IPS-11a (cell line): Measurements from ENCODE around the gene NTNG1.

Experiments
- H3K4me3 ChIP-seq: one replicate; pipeline ENCODE4 v1.5.1; 2013; ENCODE audit warnings: low read depth, low read length, control low read depth

The NTNG1 gene

GRCh38 chr1:107389410-107390396 lies 248.9 kb downstream of the NTNG1 start:
- no peak overlapping the region for H3K4me3 ChIP-seq

DNA sequence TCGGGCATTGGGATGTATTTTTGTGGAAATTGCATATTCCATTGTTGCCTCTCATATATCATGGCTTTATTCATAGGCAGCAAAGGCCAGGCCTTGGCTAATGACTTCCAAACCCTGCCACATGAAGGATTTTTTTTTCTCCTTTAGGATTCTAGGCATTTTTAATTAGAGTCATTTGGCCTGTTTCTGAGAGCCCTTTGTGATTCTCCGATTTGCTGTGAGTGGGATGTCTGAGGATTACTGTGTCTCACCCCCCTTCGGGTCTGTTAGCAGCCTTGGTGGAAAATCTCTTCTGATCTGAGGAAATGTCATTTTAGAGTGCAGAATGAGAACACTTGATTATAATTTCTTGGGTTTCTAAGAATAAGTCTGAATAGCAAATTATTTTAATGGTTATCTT lies 253.5 kb downstream of the NTNG1 start:
- no peak overlapping the region for H3K4me3 ChIP-seq

GRCh38 chr1:107401704-107402103 lies 260.9 kb downstream of the NTNG1 start:
- no peak overlapping the region for H3K4me3 ChIP-seq

GRCh38 chr1:107404756-107405155 lies 263.9 kb downstream of the NTNG1 start:
- H3K4me3 ChIP-seq = no peak overlapping the region

- no peak overlapping the region for H3K4me3 ChIP-seq
Measured at GRCh38 chr1:107405236-107405635, 264.4 kb downstream of the NTNG1 start.

GRCh38 chr1:107407011-107407410 lies 266.2 kb downstream of the NTNG1 start:
- no peak overlapping the region for H3K4me3 ChIP-seq

DNA sequence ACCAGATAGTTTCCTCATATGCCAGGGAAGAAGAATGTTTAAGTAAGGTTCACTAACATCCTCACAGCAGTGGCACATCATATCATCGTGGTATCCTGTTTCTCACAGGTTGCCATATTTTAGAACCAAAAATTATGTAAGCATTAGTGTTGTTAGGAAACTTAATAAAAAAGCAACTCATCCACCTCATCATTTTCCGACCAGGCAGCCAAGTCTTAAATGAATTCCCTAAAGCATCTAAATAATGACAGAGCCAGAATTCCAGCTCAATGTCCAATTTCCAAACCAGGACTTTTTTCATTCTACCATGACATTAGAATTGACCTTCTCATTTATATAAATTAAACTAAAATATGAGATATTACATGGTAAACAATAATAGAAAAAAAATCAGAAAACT lies 272.7 kb downstream of the NTNG1 start:
- H3K4me3 ChIP-seq = no peak overlapping the region

DNA sequence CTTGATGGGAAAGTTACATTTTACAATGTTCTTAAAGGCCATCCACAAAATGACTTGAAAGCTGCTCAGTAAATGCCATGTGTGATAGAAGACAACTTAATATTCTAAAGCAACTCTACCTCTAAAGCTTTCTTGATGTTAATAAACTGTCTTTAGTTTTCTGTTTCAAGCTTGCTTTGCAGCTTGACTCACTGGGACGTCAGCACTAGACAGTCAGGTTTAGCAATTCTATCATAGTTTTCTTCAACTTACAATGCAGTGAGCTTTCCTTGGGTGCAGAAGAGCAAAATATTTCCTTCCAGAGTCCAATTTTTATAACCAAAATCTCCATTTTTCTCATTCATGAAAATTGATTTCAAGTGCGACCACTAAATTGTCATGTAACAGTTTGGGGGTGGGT lies 273.1 kb downstream of the NTNG1 start:
- H3K4me3 ChIP-seq = no peak overlapping the region

DNA sequence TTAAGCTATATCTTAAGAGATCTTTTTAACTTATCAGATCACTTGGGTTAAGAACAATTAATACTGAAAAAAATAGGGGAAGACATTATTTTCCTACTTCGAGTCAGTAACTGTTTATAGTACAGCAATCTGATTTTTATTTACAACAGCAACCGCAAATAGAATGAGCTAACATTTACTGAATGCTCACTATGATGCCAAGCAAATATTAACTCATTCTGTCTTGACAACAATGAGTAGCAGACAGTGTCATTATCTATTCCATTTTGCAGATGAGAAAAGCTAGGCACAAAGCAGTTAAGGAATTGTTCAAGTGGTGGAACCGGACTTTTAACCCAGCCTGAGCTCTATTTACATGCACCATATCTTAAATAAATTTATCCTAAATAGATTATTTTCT lies 273.7 kb downstream of the NTNG1 start:
- H3K4me3 ChIP-seq = no peak overlapping the region

GRCh38 chr1:107415241-107415640 lies 274.4 kb downstream of the NTNG1 start:
- no peak overlapping the region for H3K4me3 ChIP-seq

GRCh38 chr1:107419003-107419402 lies 278.2 kb downstream of the NTNG1 start:
- no peak overlapping the region for H3K4me3 ChIP-seq

DNA sequence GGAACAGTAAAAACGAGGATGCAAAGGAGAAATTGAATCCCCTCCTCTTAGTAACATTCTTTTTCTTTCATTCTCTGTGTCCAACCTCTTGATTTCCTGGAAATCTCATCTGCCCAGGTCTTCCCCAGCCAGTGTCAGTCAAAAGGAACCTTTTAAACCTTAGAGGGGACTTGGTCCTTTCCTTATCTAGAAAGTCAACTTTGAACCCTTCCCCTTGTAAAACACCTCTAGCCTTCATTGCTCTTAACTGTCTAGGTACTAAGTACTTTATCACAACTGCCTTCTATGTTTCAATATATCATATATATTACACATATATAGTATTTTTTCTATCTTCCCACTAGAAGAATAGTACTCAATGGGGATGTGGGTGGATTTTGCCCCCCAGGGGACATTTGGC lies 282.1 kb downstream of the NTNG1 start:
- no peak overlapping the region for H3K4me3 ChIP-seq

DNA sequence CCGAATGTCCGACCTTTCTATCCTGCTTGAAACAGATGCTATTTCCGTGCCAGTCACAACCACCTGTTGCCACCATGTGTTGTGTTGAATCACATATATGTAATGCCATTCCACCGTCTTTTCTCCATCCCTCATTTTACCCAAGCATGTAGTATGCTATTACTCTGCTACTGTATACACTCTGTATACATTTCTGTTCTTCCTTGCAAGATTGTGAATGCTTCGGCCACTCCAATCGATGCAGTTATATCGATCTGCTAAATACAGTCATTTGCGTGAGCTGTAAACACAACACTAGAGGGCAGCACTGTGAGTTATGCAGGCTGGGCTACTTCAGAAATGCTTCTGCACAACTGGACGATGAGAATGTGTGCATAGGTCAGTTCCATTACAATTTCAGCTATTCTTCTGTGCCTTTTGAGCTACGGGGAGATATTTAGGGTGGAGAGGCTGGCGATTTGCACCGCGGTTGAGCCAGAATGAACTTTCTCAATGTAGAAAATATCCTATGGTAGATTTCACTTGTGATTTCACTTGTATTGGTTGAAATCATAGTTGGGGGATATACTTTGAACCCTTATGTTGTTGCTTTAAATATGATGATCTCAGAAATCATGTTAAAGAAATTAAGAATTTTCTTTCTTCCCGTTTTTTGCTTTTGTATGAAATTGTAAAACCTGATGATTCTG lies 289.8 kb downstream of the NTNG1 start:
- no peak overlapping the region for H3K4me3 ChIP-seq

DNA sequence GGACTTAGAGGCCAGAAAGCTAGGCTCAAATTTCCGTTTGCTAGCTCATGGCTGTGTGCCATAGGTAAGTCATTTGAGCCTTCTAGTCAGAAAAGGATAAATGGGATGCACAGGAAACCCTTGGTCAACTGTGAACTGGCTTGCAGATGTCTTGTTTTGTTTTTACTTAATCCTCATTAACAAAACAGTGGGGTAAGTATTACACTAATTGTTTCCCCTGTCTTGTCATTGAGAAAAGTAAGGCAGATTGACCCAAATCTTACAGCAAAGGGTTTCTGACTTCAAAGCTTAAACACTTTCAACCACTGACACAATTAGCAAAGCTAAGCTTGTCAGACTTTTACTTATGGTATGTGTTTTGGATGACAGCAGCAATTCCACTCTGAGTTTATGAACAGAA lies 291.3 kb downstream of the NTNG1 start:
- H3K4me3 ChIP-seq = no peak overlapping the region

- no peak overlapping the region for H3K4me3 ChIP-seq
Measured at GRCh38 chr1:107433068-107433467, 292.2 kb downstream of the NTNG1 start.

DNA sequence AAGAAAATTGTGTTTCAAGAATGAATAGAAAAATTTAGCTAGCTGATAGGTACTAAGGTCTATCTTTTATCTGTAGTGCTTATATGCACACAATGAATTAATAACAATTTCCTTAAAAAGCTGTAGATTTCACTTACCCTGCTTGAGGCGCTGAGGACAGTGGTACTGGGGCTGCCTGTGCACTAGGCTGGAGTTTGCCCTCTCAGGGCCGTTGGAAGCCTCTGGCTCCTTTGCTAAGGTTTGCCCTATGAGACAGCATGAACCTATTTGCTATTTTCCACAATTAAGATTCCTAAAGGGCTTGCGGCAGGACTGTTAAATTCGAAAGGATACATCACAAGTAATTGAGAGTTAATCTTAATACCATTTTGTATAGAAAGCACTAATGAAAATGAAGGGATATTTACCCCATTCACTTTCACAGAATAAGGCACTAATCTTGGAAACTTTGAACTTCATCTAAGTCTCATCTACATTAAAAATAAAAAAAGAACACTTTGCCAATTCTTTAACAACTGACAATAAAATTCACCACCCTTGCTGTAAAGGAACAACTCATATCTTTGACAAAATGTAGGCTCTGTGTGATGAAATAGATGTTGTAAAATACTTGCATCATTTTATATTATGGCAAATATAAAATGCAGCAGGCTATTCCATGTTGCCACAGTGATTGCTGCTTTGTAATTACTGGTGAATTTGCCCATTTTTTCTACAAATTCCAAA lies 293.0 kb downstream of the NTNG1 start:
- no peak overlapping the region for H3K4me3 ChIP-seq

- H3K4me3 ChIP-seq = no peak overlapping the region
Measured at GRCh38 chr1:107434361-107434693, 293.5 kb downstream of the NTNG1 start.

GRCh38 chr1:107436552-107437241 lies 295.9 kb downstream of the NTNG1 start:
- no peak overlapping the region for H3K4me3 ChIP-seq

DNA sequence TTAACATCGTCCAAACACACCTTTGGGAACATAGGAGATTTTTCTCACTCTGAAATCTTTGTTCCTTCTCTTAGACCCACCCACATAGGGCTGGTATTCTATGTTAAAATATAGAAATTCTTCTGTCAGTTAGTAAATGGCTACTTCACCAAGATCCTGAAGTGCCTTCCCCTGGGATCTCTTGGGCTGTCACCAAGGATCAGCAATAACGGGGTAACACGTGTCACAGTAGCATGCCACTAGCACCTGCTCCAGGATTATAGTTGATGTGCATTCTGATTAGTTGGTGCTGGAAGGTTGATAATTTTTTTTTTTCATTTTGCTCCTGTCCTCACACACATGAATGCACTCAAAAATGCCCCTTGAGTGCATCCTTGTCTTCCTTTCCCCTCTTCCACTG lies 298.7 kb downstream of the NTNG1 start:
- H3K4me3 ChIP-seq = no peak overlapping the region

DNA sequence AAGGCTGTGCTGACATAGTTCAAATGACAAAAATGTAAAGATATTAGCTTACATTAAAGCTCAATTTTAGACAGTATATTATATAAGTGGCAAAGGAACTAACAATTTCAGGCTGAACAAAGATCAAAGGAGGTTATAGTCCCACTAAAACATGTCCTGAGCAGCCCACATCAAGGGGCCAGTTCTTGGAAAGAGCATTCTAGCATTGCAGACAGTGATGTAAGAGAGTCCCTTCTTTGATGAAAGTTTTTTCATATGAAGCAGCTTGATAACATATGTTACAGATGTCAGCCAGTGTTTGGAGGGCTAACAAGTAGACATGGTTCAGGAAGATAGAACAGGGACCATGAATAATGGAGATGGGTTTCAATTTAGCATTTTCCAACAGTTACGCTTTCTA lies 301.7 kb downstream of the NTNG1 start:
- H3K4me3 ChIP-seq = no peak overlapping the region

GRCh38 chr1:107443027-107443426 lies 302.2 kb downstream of the NTNG1 start:
- no peak overlapping the region for H3K4me3 ChIP-seq
